Fibroblast of upper back skin (primary cell): Measurements from ENCODE around the gene EPS8L2.

Source experiments
- DNase-seq: peaks from one replicate; pipeline ENCODE4 v3.0.0-alpha.2; 2013

The EPS8L2 gene

DNA sequence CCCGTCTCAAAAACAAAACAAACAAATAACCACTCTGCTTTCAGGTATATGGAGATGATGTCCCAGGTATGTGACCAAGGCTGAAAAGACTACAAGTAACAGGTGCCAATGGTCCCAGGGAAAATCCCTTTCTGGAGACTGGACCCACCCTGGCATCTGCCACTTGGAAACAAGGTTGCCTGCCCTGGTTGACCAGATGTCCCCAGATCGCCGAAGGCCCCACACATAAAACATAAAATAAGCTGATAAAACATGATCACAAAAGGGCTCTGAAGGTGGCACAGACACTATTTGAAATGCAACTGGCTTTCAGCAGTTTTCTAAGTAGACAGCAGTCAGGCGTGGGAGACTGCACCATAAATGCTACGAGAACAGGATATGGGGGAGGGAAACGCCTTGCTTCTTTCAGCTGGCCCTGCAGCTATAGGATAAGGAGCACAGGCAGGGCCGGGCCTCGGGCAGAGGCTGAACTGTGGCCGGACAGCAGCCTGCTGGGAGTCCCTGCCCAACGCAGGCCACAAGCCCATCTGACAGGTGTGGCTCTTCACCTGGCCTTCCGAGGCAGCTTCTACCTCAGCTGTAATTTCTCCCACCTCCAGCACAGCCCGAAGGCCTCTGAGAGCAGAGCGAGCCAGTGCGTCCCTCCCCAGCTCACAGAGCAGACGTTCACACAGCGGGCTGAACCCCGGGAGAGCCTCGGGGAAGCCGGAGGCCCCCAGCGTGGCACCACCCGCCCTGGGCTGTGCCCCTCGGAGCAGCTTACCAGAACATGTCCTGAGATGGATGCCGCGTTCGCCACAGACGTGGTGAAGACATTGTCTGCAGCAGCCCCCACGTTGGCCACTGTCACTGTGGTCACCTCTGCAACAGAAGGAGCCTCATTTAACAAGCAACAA, 15.0 kb upstream of the EPS8L2 start:
- DNase-seq: no peak

DNA sequence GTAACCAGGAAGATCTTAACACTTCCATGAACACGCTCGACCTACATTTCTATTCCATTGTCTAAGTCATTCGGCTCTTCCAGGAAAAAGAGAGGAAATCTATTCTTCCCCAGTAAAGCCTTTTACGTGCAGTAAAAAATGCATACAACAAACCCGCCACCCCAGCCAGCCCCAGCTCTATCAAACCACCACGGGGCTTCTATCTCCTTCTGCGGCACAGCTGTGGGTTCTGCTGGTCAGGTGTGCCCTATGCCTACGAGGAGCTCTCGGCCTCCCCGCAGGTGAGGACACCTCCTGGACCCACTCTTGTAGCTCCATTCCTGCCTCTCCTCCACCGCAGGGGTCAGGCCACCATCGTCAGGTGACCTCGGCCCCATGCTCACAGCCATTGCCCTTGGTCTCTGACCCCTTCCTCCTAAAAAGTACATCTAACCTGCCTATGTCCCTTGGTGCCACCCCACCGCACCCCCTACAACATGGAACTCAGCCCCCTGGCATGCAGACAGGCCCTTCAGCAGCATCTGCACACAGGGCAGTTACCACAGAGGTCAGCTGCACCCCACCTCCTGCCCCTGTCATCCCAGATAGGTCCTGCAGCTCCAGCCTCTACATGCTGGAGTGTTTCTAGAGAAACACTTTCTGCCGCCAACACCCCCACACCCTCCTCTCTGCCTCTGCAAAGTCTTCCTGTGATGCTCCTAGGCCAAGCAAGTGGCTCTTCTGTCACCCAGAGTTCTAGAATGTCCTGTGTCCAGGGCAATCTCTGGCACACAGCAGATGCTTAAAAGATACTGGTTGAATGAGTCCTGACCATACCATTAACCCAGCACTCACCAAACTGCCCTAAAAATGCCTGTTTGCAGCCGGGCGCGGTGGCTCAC, 14.1 kb upstream of the EPS8L2 start:
- no peak for DNase-seq

DNA sequence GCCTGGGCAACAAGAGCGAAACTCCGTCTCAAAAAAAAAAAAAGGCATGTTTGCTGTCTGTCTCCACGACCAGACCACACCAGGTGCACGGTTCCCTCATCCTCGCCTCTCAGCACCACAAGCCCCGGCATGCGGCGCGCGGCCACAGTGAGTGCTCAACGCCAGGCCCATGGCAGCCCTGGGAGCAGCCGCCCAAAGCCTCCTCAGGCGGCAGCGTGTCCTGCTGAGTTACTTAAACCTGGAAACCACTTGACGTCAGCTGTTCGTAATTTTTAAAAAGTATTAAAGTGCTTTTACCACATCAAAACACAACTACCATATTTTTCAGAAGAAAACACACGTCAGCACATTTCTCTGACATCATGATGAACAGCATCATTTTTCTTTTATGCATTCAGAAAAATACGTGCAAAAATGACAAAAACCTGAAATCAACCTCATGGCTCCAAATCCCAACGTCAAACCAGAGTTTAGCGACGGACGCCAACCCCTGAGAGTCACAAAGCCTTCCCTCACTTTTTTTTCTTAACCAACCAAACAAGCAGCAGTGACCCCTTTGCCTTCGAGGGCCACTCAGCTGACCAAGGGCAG, 13.1 kb upstream of the EPS8L2 start:
- DNase-seq: peak; percentile 37

DNA sequence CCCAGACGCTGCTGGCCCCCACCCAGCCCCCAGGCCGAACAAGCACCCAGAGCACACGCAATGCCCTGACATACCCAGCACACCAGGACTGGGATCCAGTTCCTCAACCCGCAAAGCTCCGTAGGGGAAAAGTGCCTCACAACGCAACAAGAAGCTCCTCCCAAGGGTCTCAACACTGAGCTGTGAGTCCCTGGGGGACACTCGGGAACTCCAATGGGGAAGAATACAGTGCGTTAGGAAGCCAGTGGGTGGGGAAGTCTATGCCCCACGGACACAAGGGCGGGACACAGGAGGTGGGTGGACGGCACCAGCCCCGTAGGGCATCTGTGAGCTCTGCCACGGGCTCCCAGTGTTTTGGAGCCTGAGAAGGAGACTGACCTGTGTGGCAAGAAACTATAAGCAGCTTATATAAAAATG, 12.6 kb upstream of the EPS8L2 start:
- DNase-seq: peak; percentile 34

DNA sequence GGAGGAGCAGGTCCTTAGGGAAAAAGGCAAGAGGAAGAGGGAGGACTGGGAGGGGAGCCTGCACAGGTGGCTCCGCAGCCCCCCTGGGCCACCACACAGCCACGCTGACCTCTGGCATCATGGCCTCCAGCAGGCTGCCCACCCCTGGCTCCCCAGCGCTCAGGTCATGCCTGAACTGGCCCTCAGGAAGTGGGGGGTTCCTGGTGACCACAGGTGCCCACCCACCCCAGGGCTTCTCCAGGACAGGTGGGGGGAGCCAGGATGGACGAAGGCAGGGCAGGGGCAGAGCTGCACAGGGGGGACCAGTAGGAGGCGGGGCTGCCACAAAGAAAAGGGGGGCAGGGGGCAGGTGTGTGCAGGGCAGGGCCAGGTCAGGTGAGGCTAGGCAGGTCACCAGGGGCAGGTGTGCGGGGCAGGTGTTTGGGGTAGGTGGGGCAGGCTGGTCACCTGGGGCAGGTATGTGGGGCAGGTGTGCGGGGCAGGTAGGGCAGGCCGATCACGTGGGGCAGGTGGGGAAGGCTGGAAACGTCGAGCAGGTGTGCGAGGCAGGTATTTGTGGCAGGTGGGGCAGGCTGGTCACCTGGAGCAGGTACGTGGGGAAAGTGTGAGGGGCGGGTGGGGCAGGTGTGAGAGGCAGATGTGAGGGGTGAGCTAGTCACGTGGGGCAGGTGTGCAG, 12.0 kb upstream of the EPS8L2 start:
- DNase-seq: no peak

DNA sequence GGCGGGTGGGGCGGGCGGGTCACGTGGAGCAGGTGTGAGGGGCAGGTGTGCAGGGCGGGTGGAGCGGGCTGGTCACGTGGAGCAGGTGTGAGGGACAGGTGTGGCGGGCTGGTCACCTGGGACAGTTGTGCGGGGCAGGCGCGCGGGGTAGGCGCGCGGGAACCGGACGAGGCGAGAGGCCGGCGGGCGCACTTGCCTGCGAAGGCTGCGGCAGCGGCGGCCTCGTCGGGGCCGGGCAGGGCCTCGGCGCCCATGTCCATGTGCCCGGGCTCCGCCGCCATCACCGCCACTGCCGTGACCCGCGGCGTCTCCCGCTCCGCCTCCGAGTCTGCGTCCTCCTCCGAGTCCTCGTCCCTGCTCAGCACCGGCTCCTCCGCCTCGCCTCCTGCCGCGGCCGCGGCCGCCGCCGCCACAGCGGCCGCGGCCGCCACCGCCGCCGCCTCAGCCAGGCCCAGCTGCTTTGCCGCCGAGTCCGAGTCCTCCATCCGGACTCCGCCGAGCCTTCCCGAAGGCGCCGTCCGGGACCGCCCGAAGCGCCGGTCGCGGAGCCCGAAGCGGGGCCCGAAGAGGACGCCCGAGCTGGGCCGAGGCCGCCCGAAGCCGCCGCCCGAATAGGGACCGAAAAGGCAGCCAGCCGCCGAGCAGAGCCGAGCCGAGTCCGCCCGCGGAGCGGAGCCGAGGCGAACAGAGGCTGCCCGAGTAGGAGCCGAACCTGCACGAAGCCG, 11.3 kb upstream of the EPS8L2 start, which contains the start of gene DEAF1:
Gene DEAF1 (minus strand): TSS at position 660 of the 725 bp plus-strand sequence. CDS start 175 bp downstream, at position 485.
- DNase-seq: peak; percentile 96

DNA sequence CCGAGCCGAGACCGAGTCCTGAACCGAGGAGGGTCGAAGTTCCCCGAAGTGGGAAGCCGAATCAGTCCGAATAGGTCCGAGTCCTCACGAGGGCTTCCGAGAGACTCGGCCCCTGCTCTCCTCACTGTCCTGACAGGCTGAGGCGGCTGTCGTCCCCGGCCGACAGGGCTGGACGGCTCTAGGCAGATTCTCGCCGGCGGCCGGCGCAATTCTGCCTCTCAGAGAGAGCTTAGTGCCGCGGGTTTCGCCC, 10.8 kb upstream of the EPS8L2 start:
- no peak for DNase-seq

DNA sequence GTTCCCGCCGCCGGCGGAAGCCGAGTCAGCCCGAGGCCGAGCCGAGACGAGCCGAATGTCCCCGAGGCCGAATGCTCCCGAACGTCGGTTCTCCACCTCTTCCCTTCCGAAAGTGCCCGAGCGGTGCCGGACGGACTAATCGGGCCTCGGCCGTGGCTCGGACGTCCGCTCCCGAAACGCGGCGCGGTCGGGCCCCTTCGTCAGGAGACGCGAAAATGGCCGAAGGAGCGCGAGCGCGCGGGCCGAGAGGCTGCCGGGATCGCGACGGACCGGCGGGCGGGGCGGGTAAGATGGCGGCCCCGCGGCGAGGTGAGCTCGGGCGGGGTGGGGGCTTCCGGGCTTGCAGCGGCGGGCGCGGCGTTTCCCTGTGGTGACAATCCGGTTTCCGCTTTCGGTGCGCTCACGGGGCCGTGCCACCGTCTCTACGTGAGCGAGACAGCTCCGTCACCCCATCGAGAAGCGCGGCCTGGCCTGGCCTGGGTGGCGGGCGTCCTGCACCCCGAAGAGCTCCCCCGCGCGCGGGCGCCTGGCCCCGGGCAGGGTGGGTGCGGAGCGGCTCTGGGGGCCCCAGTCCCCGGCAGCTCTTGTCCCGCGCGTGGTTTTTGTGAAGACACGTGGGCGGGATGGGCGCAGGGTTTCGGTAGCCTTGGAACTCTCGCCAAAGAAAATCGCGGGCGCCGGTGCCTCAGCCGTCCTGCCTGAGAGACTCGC, 10.3 kb upstream of the EPS8L2 start, which contains the start of gene TMEM80:
Gene TMEM80 (plus strand): TSS at position 279 of the 711 bp plus-strand sequence. CDS start 12 bp downstream, at position 291.
- peak; percentile 98 for DNase-seq

DNA sequence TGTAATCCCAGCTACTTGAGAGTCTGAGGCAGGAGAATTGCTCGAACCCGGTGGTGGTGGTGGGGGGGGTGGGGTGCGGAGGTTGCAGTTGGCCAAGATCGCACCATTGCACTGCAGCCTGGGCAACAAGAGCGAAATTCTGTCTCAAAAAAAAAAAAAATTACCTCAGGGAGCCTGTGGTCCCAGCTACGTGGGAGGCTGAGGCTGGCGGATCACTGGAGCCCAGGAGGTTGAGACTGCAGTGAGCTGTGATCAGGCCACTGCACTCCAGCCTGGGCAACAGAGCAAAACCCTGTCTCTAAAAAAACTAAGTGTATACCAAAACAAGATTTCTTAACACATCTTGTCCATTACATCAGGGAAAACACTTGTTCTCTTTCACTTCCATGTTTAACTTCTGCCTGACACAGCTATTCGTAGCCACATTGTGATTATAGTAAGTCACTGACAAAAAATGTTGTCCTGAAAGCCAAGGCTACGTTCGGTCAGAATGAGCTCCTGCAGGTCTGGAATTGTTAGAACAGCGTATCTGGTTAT, 9.0 kb upstream of the EPS8L2 start:
- peak; percentile 80 for DNase-seq

DNA sequence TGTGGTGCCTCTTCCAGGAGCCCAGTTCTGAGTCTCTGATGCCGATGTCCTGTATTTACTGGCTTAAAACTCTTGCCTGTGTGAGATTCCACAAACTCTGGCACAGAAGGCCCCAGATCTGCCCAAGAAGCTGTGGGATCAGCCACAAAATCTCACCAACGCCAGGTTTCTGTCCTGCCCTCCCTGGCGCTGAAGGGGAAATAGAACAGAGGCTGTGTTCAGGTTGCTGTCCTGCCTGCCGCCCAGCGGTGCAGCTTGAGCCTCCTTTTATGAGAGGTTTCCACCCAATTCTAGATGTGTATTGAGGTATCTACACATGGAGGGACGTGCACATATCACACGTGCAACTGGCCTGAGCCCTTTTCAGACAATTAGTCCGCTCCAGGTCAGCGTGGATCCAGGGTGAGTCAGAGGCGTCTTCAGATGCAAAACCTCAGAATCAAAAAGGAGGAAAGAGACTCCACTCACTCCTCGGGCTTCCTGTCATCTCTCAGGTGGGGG, 8.2 kb upstream of the EPS8L2 start:
- peak; percentile 53 for DNase-seq

DNA sequence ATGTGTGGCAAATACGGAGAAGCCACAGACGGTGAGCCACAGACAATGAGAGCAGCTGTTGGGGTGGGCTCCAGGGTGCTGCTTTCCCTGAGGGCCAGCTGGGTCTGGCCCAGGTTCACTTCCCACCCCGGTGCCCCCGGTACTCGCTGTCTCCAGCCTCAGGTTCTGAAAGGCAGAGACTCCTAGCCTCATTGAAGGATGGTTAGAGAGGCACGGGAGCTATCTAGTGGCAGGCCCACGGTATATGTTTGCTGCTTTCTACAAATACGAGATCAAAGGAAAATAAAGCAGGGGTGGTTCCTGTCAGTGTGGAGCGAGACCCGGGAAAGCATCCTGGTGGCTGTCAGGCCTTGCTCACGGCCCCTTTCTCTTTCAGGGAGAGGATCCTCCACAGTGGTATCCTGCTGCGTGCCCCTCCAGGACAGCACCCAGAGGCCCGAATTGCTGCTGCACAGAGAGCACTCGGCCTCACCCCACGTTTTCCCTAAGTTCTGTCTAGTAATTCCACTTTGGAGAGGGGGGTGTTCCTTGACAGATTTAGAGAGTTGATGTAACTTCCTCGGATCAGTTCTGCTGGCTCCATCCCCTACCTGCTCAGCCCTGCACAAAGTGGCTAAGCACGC, 7.4 kb upstream of the EPS8L2 start:
- DNase-seq: no peak

DNA sequence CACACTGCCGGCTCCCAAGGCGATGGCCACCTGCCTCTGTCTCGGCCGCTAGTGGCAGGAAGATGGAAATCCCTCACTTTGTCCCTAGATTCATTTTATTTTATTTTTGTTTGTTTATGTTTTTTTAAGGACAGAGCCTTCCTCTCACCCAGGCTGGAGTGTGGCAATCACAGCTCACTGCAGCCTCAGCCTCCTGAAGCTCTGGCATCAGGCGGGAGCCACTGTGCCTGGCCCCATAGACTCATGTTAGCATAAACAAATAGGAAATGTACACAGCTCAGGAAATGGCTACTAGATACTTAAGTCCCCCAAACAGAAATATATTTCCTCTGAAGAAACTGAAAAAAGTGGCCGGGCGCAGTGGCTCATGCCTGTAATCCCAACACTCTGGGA, 6.9 kb upstream of the EPS8L2 start:
- DNase-seq: no peak

DNA sequence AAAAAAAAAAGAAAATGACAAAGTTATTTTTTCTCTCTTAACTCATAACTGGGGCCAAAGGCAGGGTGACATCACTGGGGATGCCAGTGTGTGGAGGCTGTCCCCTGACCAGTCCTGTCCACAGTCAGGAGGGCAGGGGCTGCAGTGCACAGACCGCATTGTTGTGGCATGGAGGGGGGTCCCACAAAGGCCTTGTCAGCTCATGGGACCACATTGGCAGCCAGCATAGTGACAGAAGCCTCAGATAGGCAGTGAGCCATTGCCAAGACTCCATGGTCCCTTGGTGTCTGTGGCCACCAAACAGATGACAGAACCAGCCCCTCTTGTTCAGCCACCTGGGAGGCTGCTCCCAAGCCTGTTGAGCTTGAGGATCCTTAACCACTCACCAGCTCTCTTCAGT, 6.3 kb upstream of the EPS8L2 start:
- DNase-seq: no peak

DNA sequence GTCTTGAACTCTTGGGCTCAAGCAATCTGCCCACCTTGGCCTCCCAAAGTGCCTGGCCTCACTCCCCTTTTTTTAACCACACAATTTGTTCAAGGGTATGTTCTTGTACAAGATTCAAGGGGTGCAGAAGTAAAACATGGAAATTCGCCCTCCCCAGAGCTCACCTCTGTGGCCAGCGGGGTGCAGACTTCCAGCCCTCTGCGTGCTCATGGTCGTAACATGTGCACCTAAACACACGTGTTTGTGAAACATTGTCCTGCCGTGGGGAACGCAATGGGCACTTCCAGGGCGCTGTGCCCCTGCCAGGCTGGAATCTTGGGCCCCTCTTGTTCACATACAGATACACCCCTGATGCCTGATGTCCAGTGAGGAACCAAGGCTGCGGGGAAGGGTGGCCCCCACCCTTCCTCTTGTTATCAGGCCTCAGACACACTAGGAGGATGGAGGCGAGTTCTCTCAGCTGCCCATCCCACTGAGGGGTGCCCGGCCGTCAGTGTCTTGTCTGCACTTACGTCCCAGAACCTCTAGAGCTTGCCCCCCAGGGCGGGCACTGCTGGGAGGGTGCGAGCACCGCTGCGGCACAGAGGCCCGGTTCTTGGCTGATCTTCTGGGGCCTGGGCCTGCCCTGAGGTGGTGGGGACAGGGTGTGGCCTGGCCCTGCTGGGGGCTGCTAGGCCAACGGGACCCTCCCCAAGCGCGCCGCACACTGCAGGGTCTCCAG, 4.1 kb upstream of the EPS8L2 start:
- DNase-seq: no peak

DNA sequence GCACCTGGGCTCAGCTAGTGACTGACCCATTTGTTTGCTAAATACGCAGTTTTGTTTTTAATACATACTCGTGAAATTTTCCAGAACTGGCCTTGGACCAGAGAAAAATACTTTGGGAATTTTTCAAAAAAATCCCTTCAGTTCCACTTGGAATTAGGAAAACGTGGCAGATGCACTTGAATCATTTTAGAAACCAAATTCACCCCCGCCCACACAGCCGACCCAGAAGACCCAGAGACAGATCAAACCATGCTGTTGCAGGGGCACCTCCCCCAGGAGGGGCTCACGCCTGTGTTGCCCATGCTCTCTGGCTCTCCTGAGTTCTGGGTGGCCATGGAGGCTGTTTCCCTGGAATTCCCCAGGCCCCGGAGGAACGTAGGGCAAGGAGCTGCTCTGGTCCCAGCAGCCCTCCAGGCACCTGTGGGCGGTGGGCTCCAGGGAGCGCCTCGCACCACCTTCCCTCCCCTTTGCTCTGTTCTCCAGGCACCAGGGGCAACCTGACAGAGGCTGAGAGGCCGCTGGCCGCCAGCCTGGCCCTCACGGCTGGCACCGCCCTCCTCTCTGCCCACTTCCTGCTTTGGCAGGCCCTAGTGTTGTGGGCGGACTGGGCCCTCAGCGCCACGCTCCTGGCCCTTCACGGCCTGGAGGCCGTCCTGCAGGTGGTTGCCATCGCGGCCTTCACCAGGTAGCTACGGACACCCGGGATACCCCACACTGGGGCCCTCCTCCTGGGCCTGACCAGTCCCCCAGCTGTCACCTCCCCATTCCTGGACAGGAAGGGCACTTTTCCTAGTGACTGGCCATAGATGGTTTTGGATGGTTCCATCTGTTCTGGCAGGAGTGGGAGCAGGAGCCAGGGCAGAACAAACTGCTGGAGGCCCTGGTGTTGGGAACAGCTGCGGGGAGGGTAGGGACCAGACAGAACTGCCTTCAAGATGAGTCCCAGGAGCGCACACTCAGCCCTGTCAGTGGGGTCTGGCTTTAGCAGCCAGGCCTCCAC, 3.3 kb upstream of the EPS8L2 start:
- DNase-seq: no peak

DNA sequence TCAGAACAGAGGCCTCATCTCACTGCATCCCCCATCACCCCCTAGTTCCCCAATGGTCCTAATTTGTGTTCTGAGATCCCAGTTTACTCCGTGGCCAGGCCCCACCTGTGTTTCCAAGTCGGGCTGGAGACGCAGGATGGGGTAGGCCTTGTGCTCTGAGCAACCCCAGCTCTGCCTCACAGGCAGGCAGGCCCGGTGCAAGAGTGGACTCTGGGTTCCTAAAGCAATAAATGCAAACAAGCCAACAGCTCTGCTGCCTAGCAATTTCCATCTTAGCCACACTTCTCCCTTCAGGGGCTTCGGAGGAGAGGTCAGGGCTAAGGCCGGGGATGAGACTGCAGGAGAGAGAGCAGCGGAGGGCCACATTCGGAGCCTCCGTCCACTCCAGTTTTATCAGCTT, 2.5 kb upstream of the EPS8L2 start:
- DNase-seq: no peak

DNA sequence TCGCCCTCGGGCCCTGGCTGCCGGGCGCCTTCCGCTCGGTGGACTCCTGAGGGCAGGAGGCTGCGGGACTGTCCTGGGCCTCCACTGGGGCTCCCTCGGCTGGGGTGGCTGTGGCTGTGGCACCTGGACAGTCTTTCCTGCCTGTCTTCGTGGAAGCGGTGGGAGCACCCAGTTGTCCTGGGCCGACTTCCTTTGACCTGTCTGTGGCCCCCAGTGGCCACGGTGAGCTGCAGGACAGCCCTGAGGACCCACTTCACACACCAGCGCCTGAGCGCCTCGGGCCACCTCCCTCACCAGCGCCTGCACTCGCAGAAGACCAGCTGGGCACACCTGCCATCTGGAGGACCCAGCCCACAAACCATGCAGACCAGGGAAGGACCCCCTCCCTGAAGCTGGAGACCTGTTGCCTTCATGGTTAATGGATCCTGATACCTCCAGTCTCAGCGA, 1.8 kb upstream of the EPS8L2 start:
- no peak for DNase-seq
